Neural progenitor cell (in vitro differentiated cells): ENCODE measurements around the gene PLB1. TPM values are rescaled to one million over a fixed set of nuclear protein-coding genes. Genes with fewer than 3 reads are reported as not detected.
"Not testable (repeated sequence)": the region's sequence is repeated elsewhere in the genome, so short reads cannot be mapped to it uniquely, and the experiment has no call there.

Source experiments
- DNase-seq: peaks from one replicate; pipeline ENCODE4 v3.0.0-alpha.2; 2016; ENCODE audit warnings: low spot score
- H2AFZ ChIP-seq: fragments of 200-600 bp; sonication (generic); replicated peaks from 2 replicates; pipeline ENCODE4 v1.6.1; 2016; ENCODE audit warnings: antibody characterized with exemption
- H3F3A ChIP-seq: fragments of 200-600 bp; sonication (generic); 2 replicates; pipeline ENCODE4 v1.6.1; 2016; ENCODE audit warnings: antibody characterized with exemption, low read depth
- H3K27ac ChIP-seq: fragments of 200-600 bp; sonication (generic); 2 replicates; pipeline ENCODE4 v1.5.1; 2016; ENCODE audit warnings: mild to moderate bottlenecking
- H3K27me3 ChIP-seq: fragments of 200-600 bp; sonication (generic); 2 replicates; pipeline ENCODE4 v1.6.1; 2016; ENCODE audit warnings: mild to moderate bottlenecking, moderate library complexity
- H3K36me3 ChIP-seq: fragments of 200-600 bp; sonication (generic); 2 replicates; pipeline ENCODE4 v1.5.1; 2016
- H3K4me1 ChIP-seq: fragments of 200-600 bp; sonication (generic); 2 replicates; pipeline ENCODE4 v1.6.1; 2016; ENCODE audit warnings: mixed run types
- H3K4me2 ChIP-seq: fragments of 200-600 bp; sonication (generic); 2 replicates; pipeline ENCODE4 v1.6.1; 2016
- H3K4me3 ChIP-seq: fragments of 200-600 bp; sonication (generic); 2 replicates; pipeline ENCODE4 v1.5.1; 2016
- H3K79me2 ChIP-seq: fragments of 200-600 bp; sonication (generic); 2 replicates; pipeline ENCODE4 v1.6.1; 2016; ENCODE audit warnings: low read depth
- H3K9ac ChIP-seq: fragments of 200-600 bp; sonication (generic); 2 replicates; pipeline ENCODE4 v1.6.1; 2016
- H3K9me3 ChIP-seq: fragments of 200-600 bp; sonication (generic); 2 replicates; pipeline ENCODE4 v1.5.1; 2016; ENCODE audit warnings: low read depth
- H4K20me1 ChIP-seq: fragments of 200-600 bp; sonication (generic); 2 replicates; pipeline ENCODE4 v1.6.1; 2016; ENCODE audit warnings: low read depth
- H3K27ac Mint-ChIP-seq: 3 replicates; pipeline ENCODE4 v1.8.0; 2021; ENCODE audit warnings: mixed read lengths
- H3K27me3 Mint-ChIP-seq: 2 replicates; pipeline ENCODE4 v1.8.0; 2022; ENCODE audit warnings: low read depth, mild to moderate bottlenecking, inconsistent platforms, moderate library complexity, mixed read lengths; ENCODE audit not compliant: insufficient read depth
- H3K36me3 Mint-ChIP-seq: 3 replicates; pipeline ENCODE4 v1.8.0; 2021; ENCODE audit warnings: mixed read lengths
- H3K4me1 Mint-ChIP-seq: 3 replicates; pipeline ENCODE4 v1.8.0; 2021; ENCODE audit warnings: mixed read lengths
- H3K4me3 Mint-ChIP-seq: 3 replicates; pipeline ENCODE4 v1.8.0; 2021; ENCODE audit warnings: mild to moderate bottlenecking, moderate library complexity, mixed read lengths
- H3K9me3 Mint-ChIP-seq: 3 replicates; pipeline ENCODE4 v1.8.0; 2020; ENCODE audit warnings: mixed read lengths
- CTCF ChIP-seq: fragments of 200-600 bp; sonication (generic); IDR thresholded peaks from 2 replicates; pipeline ENCODE4 v1.5.1; 2017; ENCODE audit warnings: antibody characterized with exemption, mild to moderate bottlenecking
- EZH2 ChIP-seq: fragments of 200-600 bp; sonication (generic); IDR thresholded peaks from 2 replicates; pipeline ENCODE4 v1.6.1; 2017; ENCODE audit warnings: antibody characterized with exemption, mild to moderate bottlenecking, moderate library complexity
- EZH2phosphoT487 ChIP-seq: fragments of 200-600 bp; sonication (generic); IDR thresholded peaks from 2 replicates; pipeline ENCODE4 v1.6.1; 2017; ENCODE audit warnings: antibody characterized with exemption
- total RNA-seq: library from RNA; depleted of rRNA; stranded (reverse); fragments of >200 nt; gene quantifications from 2 replicates; pipeline ENCODE4 v1.2.3, GENCODE V29; 2015; ENCODE audit warnings: low replicate concordance

The PLB1 gene
- total RNA-seq, 1 donor from 2014 or later = not detected

- DNase-seq = no peak
- H3K4me3 ChIP-seq = no peak overlapping the region
- TF ChIP-seq EZH2phosphoT487 (no peak), CTCF (no peak), EZH2 (no peak)
Measured at GRCh38 chr2:28471214-28471613, 24.6 kb upstream of the PLB1 start.

GRCh38 chr2:28471701-28472236 is 24.1 kb upstream of the PLB1 start:
- Mint-ChIP-seq H3K4me3 (no peak overlapping the region), H3K27me3 (peaks cover 10% of the 10 kb centered on the region), H3K27ac (no peak overlapping the region), H3K4me1 (no peaks in the 10 kb centered on the region), H3K36me3 (no peaks in the 10 kb centered on the region), H3K9me3 (no peaks in the 10 kb centered on the region)
- Histone ChIP-seq H3K4me1 (no peaks in the 10 kb centered on the region), H3K9ac (no peak overlapping the region), H3K9me3 (no peaks in the 10 kb centered on the region), H3K27me3 (no peaks in the 10 kb centered on the region), H4K20me1 (no peaks in the 10 kb centered on the region), H3K27ac (no peak overlapping the region), H3K4me2 (no peak overlapping the region), H2AFZ (no peak overlapping the region), H3K79me2 (no peaks in the 10 kb centered on the region), H3K4me3 (no peak overlapping the region), H3F3A (no peaks in the 10 kb centered on the region), H3K36me3 (no peaks in the 10 kb centered on the region)
- TF ChIP-seq CTCF = no peak
- TF ChIP-seq EZH2phosphoT487 = no peak
- no peak for TF ChIP-seq EZH2
- no peak for DNase-seq

More at GRCh38 chr2:28471214-28471613, 24.6 kb upstream of the PLB1 start:
- Histone ChIP-seq H3K4me1 (no peaks in the 10 kb centered on the region), H3K27ac (no peak overlapping the region), H3K79me2 (no peaks in the 10 kb centered on the region), H3K9me3 (no peaks in the 10 kb centered on the region), H2AFZ (peak overlapping the region; percentile 50), H3K36me3 (no peaks in the 10 kb centered on the region), H3K4me2 (no peak overlapping the region), H3K9ac (no peak overlapping the region), H3K27me3 (no peaks in the 10 kb centered on the region), H4K20me1 (no peaks in the 10 kb centered on the region), H3F3A (no peaks in the 10 kb centered on the region)
- no peak overlapping the region for H3K4me3 Mint-ChIP-seq
- H3K27me3 Mint-ChIP-seq = peaks cover 10% of the 10 kb centered on the region
- H3K27ac Mint-ChIP-seq = peak overlapping the region; percentile 84
- no peaks in the 10 kb centered on the region for H3K36me3 Mint-ChIP-seq
- no peaks in the 10 kb centered on the region for H3K4me1 Mint-ChIP-seq
- H3K9me3 Mint-ChIP-seq = no peaks in the 10 kb centered on the region

GRCh38 chr2:28472641-28473040 is 23.2 kb upstream of the PLB1 start:
- not testable (repeated sequence) for H3K79me2 ChIP-seq, H3K4me3 ChIP-seq, H3K9ac ChIP-seq, H3F3A ChIP-seq, H3K4me3 Mint-ChIP-seq, H3K27ac Mint-ChIP-seq, H3K36me3 ChIP-seq, H3K27ac ChIP-seq, H3K27me3 ChIP-seq, H3K27me3 Mint-ChIP-seq, H3K9me3 Mint-ChIP-seq, H3K4me2 ChIP-seq, H3K4me1 ChIP-seq, H2AFZ ChIP-seq, H3K9me3 ChIP-seq, H4K20me1 ChIP-seq, DNase-seq, H3K4me1 Mint-ChIP-seq, H3K36me3 Mint-ChIP-seq

- H3K36me3 Mint-ChIP-seq = no peaks in the 10 kb centered on the region
- Histone ChIP-seq H3K9me3 (no peaks in the 10 kb centered on the region), H3K27me3 (no peaks in the 10 kb centered on the region), H3K79me2 (no peaks in the 10 kb centered on the region), H3K9ac (no peak overlapping the region), H3K27ac (no peak overlapping the region), H3F3A (no peaks in the 10 kb centered on the region), H3K4me2 (no peak overlapping the region), H3K4me3 (no peak overlapping the region), H4K20me1 (no peaks in the 10 kb centered on the region), H3K4me1 (no peaks in the 10 kb centered on the region), H2AFZ (no peak overlapping the region), H3K36me3 (no peaks in the 10 kb centered on the region)
- DNase-seq = no peak
- TF ChIP-seq EZH2phosphoT487 (no peak), CTCF (no peak), EZH2 (no peak)
- no peak overlapping the region for H3K4me3 Mint-ChIP-seq
- peaks cover 8% of the 10 kb centered on the region for H3K27me3 Mint-ChIP-seq
- H3K27ac Mint-ChIP-seq = no peak overlapping the region
- H3K9me3 Mint-ChIP-seq = no peaks in the 10 kb centered on the region
- no peaks in the 10 kb centered on the region for H3K4me1 Mint-ChIP-seq
Measured at GRCh38 chr2:28475088-28475595, 20.7 kb upstream of the PLB1 start.
